ENCODE measurements around the gene IBTK. TPM values are rescaled to one million over a fixed set of nuclear protein-coding genes. Genes with fewer than 3 reads are reported as not detected.
"Not testable (repeated sequence)": the region's sequence is repeated elsewhere in the genome, so short reads cannot be mapped to it uniquely, and the experiment has no call there.

IBTK gene
- total RNA-seq, 1 donor from 2014 or later, result 42.5 TPM

GRCh38 chr6:82179415-82179814, 68.1 kb downstream of the IBTK start:
- intact Hi-C loops (cut with micrococcal nuclease), result no loop called here

GRCh38 chr6:82178759-82179112, 68.8 kb downstream of the IBTK start:
- intact Hi-C loops (cut with micrococcal nuclease), result no loop called here

- intact Hi-C loops (cut with micrococcal nuclease), result no loop called here
These were observed 69.3 kb downstream of the IBTK start for GRCh38 chr6:82178077-82178758.

GRCh38 chr6:82176616-82177015, 70.9 kb downstream of the IBTK start:
- intact Hi-C loops (cut with micrococcal nuclease), result no loop called here

GRCh38 chr6:82172594-82172993, 75.0 kb downstream of the IBTK start:
- intact Hi-C loops (cut with micrococcal nuclease), result no loop called here

GRCh38 chr6:82169138-82169876, 78.2 kb downstream of the IBTK start:
- intact Hi-C loops (cut with micrococcal nuclease), result no loop called here

- intact Hi-C loops (cut with micrococcal nuclease), result no loop called here
These were observed 81.1 kb downstream of the IBTK start for GRCh38 chr6:82166493-82166892.

- intact Hi-C loops (cut with micrococcal nuclease), result no loop called here
These were observed 87.1 kb downstream of the IBTK start for GRCh38 chr6:82160255-82160990.

GRCh38 chr6:82152786-82153185, 94.8 kb downstream of the IBTK start:
- intact Hi-C loops (cut with micrococcal nuclease), result not testable (repeated sequence)

- intact Hi-C loops (cut with micrococcal nuclease), result not testable (repeated sequence)
These were observed 96.4 kb downstream of the IBTK start for GRCh38 chr6:82151147-82151546.

GRCh38 chr6:82145926-82146452, 101.6 kb downstream of the IBTK start:
- intact Hi-C loops (cut with micrococcal nuclease), result no loop called here

GRCh38 chr6:82144852-82145340, 102.6 kb downstream of the IBTK start:
- intact Hi-C loops (cut with micrococcal nuclease), result no loop called here

GRCh38 chr6:82144007-82144851, 103.3 kb downstream of the IBTK start:
- intact Hi-C loops (cut with micrococcal nuclease), result no loop called here

GRCh38 chr6:82143041-82143481, 104.5 kb downstream of the IBTK start:
- intact Hi-C loops (cut with micrococcal nuclease), result no loop called here

- intact Hi-C loops (cut with micrococcal nuclease), result no loop called here
These were observed 105.0 kb downstream of the IBTK start for GRCh38 chr6:82142524-82142923.

- intact Hi-C loops (cut with micrococcal nuclease), result no loop called here
These were observed 109.3 kb downstream of the IBTK start for GRCh38 chr6:82138075-82138791.

GRCh38 chr6:82131441-82131840, 116.1 kb downstream of the IBTK start:
- intact Hi-C loops (cut with micrococcal nuclease), result no loop called here

GRCh38 chr6:82129797-82130196, 117.7 kb downstream of the IBTK start:
- intact Hi-C loops (cut with micrococcal nuclease), result no loop called here

GRCh38 chr6:82128973-82129372, 118.6 kb downstream of the IBTK start:
- intact Hi-C loops (cut with micrococcal nuclease), result not testable (repeated sequence)

- intact Hi-C loops (cut with micrococcal nuclease), result no loop called here
These were observed 123.9 kb downstream of the IBTK start for GRCh38 chr6:82123632-82124031.
